HepG2 (cell line): ENCODE results near the gene DQX1. TPM values are rescaled to one million over a fixed set of nuclear protein-coding genes. Genes with fewer than 3 reads are reported as not detected.

Experiments
- ARID2 ChIP-seq: sonication (generic); formaldehyde crosslinking; IDR thresholded peaks from 2 replicates; pipeline ENCODE4 v1.8.1; 2022; ENCODE audit warnings: mild to moderate bottlenecking, missing genetic modification reagents, borderline replicate concordance
- CAMTA2 ChIP-seq: sonication (generic); formaldehyde crosslinking; IDR thresholded peaks from 2 replicates; pipeline ENCODE4 v1.4.0; 2020; ENCODE audit warnings: mild to moderate bottlenecking, missing genetic modification reagents, borderline replicate concordance
- HNF1A ChIP-seq, 2 experiments: sonication (generic) in 1 of 2; formaldehyde crosslinking in 1 of 2; IDR thresholded peaks; 2 replicates each; pipeline versions ENCODE4 v1.4.0 to v1.6.1; 2016 to 2020; ENCODE audit warnings: borderline replicate concordance in 1 of 2, low read depth in 1 of 2, mild to moderate bottlenecking in 1 of 2, missing genetic modification reagents in 1 of 2
- HNF4G ChIP-seq, 2 experiments: sonication (generic) in 1 of 2; formaldehyde crosslinking in 1 of 2; IDR thresholded peaks; 2 replicates each; pipeline versions ENCODE4 v1.4.0 to v1.6.1; 2011 to 2020; ENCODE audit warnings: borderline replicate concordance in 2 of 2, low read depth in 2 of 2, mild to moderate bottlenecking in 2 of 2, low read length in 1 of 2, missing genetic modification reagents in 1 of 2, moderate library complexity in 1 of 2
- HNRNPK ChIP-seq: fragments of 200-400 bp; formaldehyde crosslinking; IDR thresholded peaks from 2 replicates; pipeline ENCODE4 v1.6.1; 2018; ENCODE audit warnings: low read length, low read depth, moderate library complexity, mild to moderate bottlenecking; ENCODE audit not compliant: poor library complexity, severe bottlenecking
- HOXA3 ChIP-seq: sonication (generic); formaldehyde crosslinking; IDR thresholded peaks from 2 replicates; pipeline ENCODE4 v1.5.0; 2020; ENCODE audit warnings: missing genetic modification reagents
- KMT2B ChIP-seq: IDR thresholded peaks from 2 replicates; pipeline ENCODE4 v1.6.1; 2016; ENCODE audit warnings: missing genetic modification reagents, missing compliant biosample characterization
- NFIC ChIP-seq: IDR thresholded peaks from 2 replicates; pipeline ENCODE4 v1.6.1; 2012; ENCODE audit warnings: mild to moderate bottlenecking, low read length, inconsistent platforms
- NR2F1 ChIP-seq, 2 experiments: fragments of 450-650 bp in 1 of 2; formaldehyde crosslinking in 1 of 2; IDR thresholded peaks; 2 replicates each; pipeline versions ENCODE4 v1.5.0 to v1.6.1; 2016 to 2020; ENCODE audit warnings: mild to moderate bottlenecking in 1 of 2, missing compliant biosample characterization in 1 of 2, missing genetic modification reagents in 1 of 2, moderate library complexity in 1 of 2
- PATZ1 ChIP-seq: sonication (generic); formaldehyde crosslinking; IDR thresholded peaks from 2 replicates; pipeline ENCODE4 v1.4.0; 2020; ENCODE audit warnings: missing genetic modification reagents
- PREB ChIP-seq: sonication (generic); formaldehyde crosslinking; IDR thresholded peaks from 2 replicates; pipeline ENCODE4 v1.4.0; 2020; ENCODE audit warnings: missing genetic modification reagents
- SAP130 ChIP-seq: IDR thresholded peaks from 2 replicates; pipeline ENCODE4 v1.6.1; 2016; ENCODE audit warnings: low read depth
- SETDB1 ChIP-seq: sonication (generic); formaldehyde crosslinking; IDR thresholded peaks from 2 replicates; pipeline ENCODE4 v1.5.1; 2020; ENCODE audit warnings: missing genetic modification reagents, mild to moderate bottlenecking, borderline replicate concordance
- ZFP1 ChIP-seq: IDR thresholded peaks from 2 replicates; pipeline ENCODE4 v1.6.1; 2016
- ZNF260 ChIP-seq: sonication (generic); formaldehyde crosslinking; IDR thresholded peaks from 2 replicates; pipeline ENCODE4 v1.4.0; 2020; ENCODE audit warnings: missing genetic modification reagents, low read depth, mild to moderate bottlenecking, borderline replicate concordance
- ZNF280B ChIP-seq: sonication (generic); formaldehyde crosslinking; IDR thresholded peaks from 2 replicates; pipeline ENCODE4 v1.5.0; 2020; ENCODE audit warnings: missing genetic modification reagents, mild to moderate bottlenecking, borderline replicate concordance
- ZNF570 ChIP-seq: sonication (generic); formaldehyde crosslinking; IDR thresholded peaks from 2 replicates; pipeline ENCODE4 v1.4.0; 2020; ENCODE audit warnings: mild to moderate bottlenecking, missing genetic modification reagents, borderline replicate concordance
- ZNF607 ChIP-seq: sonication (generic); formaldehyde crosslinking; IDR thresholded peaks from 2 replicates; pipeline ENCODE4 v1.5.1; 2020; ENCODE audit warnings: missing genetic modification reagents, mild to moderate bottlenecking, borderline replicate concordance
- polyA plus RNA-seq, 8 experiments: library from polyadenylated mRNA; depleted of rRNA in 3 of 8; stranded (reverse) in 7 of 8; unstranded in 1 of 8; fragments of >200 nt; fragmentation: Illumina TruSeq in 4 of 8; extraction: Trizol in 4 of 8; gene quantifications; 2 replicates each; pipeline versions ENCODE4 v1.2.1 to v1.2.3, GENCODE V29; 2011 to 2016; ENCODE audit warnings: low read depth in 4 of 8, missing spikeins in 1 of 8, mixed read lengths in 1 of 8; ENCODE audit not compliant: insufficient read depth in 1 of 8
- total RNA-seq, 5 experiments: library from RNA; depleted of rRNA; stranded (reverse); fragments of >200 nt; fragmentation: Illumina TruSeq; extraction: Trizol; gene quantifications; 2 replicates each; pipeline ENCODE4 v1.2.3, GENCODE V29; 2016; ENCODE audit warnings: low read depth in 1 of 5

The DQX1 gene
- total and polyA plus RNA-seq, 2 of the 13 experiments (the other 11 are each of a cell fraction or from before 2014, with no cell fraction given) = 27.6 to 89.8 TPM

- TF ChIP-seq PATZ1 (CRISPR knock-in tag) = peak; percentile 73
- TF ChIP-seq ZFP1 = 0 out of 2 replicates have a peak, but pooled peaks have one; percentile 8
- TF ChIP-seq KMT2B (CRISPR knock-in tag) = no peak
- TF ChIP-seq NFIC = no peak
- TF ChIP-seq ZNF570 (CRISPR knock-in tag) = no peak; the same call in 1 of the 2 replicates
- TF ChIP-seq HNRNPK = peak; percentile 57
- peak; percentile 64; the same call in 1 of the 2 replicates for TF ChIP-seq ZNF280B (CRISPR knock-in tag)
- no peak for TF ChIP-seq HNF4G (IDR thresholded peaks at IDR 0.05; ENCODE audit: borderline replicate concordance, low read depth, low read length)
- TF ChIP-seq HNF4G (CRISPR knock-in tag; IDR thresholded peaks at IDR 0.05; ENCODE audit: borderline replicate concordance, low read depth) = peak; percentile 22; the same call in 1 of the 2 replicates
- peak; percentile 34 for TF ChIP-seq SAP130
- peak; percentile 92 for TF ChIP-seq ARID2 (CRISPR knock-in tag)
- 0 out of 2 replicates have a peak, but pooled peaks have one; percentile 54 for TF ChIP-seq PREB (CRISPR knock-in tag)
- no peak for TF ChIP-seq HNF1A (IDR thresholded peaks at IDR 0.05; ENCODE audit: low read depth)
- peak; percentile 42; the same call in 1 of the 2 replicates for TF ChIP-seq HNF1A (CRISPR knock-in tag; IDR thresholded peaks at IDR 0.05; ENCODE audit: borderline replicate concordance)
- TF ChIP-seq NR2F1 (CRISPR knock-in tag; IDR thresholded peaks at IDR 0.05) = no peak
- TF ChIP-seq ZNF260 (CRISPR knock-in tag) = no peak
- peak; percentile 32; the same call in 1 of the 2 replicates for TF ChIP-seq CAMTA2 (CRISPR knock-in tag)
- peak; percentile 84; the same call in 1 of the 2 replicates for TF ChIP-seq ZNF607 (CRISPR knock-in tag)
- no peak for TF ChIP-seq SETDB1 (CRISPR knock-in tag)
- TF ChIP-seq HOXA3 (CRISPR knock-in tag) = peak; percentile 68; the same call in 1 of the 2 replicates
Measured at GRCh38 chr2:74502720-74503505, 23.1 kb downstream of the DQX1 start (continued).
